ENCODE measurements around the gene DLG2.

The DLG2 gene

DNA sequence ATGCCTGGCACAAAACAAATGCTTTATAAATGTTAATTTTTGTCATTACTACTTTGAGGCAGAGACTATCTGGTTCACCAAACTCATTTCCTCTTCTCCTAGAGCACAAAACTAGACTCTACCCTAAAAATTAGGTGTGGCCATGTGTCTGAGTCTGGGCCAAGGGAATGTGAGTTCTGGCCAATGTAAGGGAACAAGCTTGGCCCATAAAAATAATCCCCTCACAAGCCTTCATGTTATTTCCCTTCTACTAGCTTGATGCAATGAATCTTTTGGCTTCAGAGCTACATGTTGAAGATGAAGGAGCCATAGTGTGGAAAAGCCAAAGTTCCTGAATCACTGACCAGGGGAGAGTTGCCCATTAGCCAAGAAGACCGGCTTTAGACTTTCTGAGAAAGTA lies 1934.5 kb downstream of the DLG2 start:
- TF ChIP-seq, protein P1, sequence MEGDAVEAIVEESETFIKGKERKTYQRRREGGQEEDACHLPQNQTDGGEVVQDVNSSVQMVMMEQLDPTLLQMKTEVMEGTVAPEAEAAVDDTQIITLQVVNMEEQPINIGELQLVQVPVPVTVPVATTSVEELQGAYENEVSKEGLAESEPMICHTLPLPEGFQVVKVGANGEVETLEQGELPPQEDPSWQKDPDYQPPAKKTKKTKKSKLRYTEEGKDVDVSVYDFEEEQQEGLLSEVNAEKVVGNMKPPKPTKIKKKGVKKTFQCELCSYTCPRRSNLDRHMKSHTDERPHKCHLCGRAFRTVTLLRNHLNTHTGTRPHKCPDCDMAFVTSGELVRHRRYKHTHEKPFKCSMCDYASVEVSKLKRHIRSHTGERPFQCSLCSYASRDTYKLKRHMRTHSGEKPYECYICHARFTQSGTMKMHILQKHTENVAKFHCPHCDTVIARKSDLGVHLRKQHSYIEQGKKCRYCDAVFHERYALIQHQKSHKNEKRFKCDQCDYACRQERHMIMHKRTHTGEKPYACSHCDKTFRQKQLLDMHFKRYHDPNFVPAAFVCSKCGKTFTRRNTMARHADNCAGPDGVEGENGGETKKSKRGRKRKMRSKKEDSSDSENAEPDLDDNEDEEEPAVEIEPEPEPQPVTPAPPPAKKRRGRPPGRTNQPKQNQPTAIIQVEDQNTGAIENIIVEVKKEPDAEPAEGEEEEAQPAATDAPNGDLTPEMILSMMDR (conservative IDR thresholded peaks at IDR 0.05; ENCODE audit: low read depth, low read length): no peak
- DNase-seq (ENCODE audit: low read depth): no peak
- H3K4me3 ChIP-seq (ENCODE audit: low read depth, low read length): no peak overlapping the region

DNA sequence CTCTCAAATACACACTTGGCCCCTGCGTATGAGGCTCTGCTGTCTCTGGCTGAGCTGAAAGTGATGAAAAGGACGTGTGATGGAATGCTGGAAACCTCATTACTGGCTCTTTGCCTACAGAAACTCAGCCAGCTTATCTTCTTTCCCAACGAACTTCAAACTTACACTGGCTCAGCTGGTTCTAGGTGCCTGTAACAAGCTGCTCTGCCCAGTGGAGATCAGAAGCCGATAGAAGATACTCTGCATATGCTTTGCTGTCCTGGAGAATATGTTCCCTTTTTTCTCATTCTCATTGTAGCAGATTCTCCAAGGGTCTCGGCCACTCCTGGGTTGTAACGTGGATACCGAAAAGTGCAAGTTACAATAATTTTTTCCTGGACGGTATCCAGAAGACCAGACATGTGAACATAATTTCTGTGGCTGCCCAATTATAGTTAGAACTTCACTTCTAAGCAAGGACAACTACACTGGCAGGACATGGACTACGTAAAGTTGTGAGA lies 1935.6 kb downstream of the DLG2 start:
- H3K4me3 ChIP-seq (ENCODE audit: low read depth, low read length): no peak overlapping the region
- TF ChIP-seq, protein P1 (conservative IDR thresholded peaks at IDR 0.05; ENCODE audit: low read depth, low read length): no peak
- peak; percentile 76 for DNase-seq (ENCODE audit: low read depth)

DNA sequence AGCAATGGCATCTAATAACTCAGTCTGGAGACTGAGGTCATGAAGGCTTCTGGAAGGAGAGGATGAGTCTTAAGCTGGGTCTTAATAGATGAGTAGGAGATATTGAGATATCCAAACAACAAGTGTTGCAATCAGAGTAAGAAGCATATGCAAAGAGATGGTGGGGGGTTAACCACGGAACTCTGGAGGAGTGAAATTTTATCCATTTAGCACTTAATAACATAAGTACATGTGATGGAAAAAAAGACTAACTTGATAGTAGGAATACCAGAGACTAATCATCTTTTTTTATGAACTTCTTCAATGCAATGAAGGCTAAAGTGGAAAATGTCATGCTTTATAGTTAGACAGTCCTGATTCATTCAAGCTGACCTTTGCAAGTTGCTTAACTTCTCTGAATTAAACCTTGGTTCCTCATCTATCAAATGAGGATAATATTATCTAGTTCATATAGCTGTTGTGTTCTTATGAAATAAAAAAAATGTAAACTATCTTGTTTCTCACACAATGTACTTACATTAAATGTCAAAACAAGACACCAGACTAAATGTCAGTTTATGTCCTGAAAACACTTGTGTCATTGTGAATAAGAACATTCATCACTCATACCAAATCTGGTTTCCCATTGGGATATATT lies 1937.9 kb downstream of the DLG2 start:
- DNase-seq (ENCODE audit: low read depth): peak; percentile 16
- TF ChIP-seq, protein P1 (conservative IDR thresholded peaks at IDR 0.05; ENCODE audit: low read depth, low read length): no peak
- H3K4me3 ChIP-seq (ENCODE audit: low read depth, low read length): no peak overlapping the region

- no peak overlapping the region for H3K4me3 ChIP-seq (ENCODE audit: low read depth, low read length)
- TF ChIP-seq, protein P1 (conservative IDR thresholded peaks at IDR 0.05; ENCODE audit: low read depth, low read length): no peak
- DNase-seq (ENCODE audit: low read depth): no peak
Measured at GRCh38 chr11:83687787-83688186, 1939.4 kb downstream of the DLG2 start.

DNA sequence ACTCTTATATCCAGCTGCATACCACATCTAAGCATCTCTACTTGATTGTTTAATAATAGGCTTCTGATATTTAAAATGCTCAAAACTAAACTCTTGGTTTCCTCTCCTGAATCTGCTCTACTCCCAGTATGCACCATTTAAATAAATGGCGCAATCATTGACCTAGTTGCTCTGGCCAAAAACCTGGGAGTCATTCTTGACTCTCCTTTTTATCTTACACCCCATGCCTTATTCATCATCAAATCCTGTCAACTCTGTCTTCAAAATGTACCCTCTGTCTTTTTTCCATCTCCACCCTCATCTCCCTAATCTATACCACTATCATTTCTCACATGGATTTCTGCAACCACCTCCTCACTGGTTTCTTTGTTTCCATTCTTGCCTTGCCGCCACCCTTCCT lies 1941.4 kb downstream of the DLG2 start:
- no peak overlapping the region for H3K4me3 ChIP-seq (ENCODE audit: low read depth, low read length)
- no peak for DNase-seq (ENCODE audit: low read depth)
- TF ChIP-seq, protein P1 (conservative IDR thresholded peaks at IDR 0.05; ENCODE audit: low read depth, low read length): no peak

DNA sequence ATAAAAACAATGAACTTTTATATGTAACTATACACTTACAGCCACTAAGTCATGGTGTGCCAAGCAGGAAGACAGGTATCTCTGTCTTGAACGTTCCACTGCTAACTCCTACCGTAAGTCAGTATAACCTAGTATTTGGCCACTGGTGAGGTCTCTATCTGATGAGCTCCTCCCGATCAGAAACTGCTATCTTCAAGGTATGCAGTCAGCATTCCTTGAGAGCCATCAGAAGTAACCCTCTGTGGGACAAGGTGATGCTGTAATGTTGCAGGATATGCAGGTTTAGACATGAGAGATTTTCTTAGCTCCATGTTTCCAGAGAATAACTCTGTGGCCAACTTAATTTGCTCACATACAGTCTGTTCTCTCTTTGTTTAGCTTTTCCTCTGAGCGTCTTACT lies 1943.1 kb downstream of the DLG2 start:
- TF ChIP-seq, protein P1 (conservative IDR thresholded peaks at IDR 0.05; ENCODE audit: low read depth, low read length): no peak

GRCh38 chr11:83682611-83682973 lies 1944.6 kb downstream of the DLG2 start:
- TF ChIP-seq, protein P1 (conservative IDR thresholded peaks at IDR 0.05; ENCODE audit: low read depth, low read length): no peak

More for the DNA sequence above, 1943.1 kb downstream of the DLG2 start:
- H3K4me3 ChIP-seq (ENCODE audit: low read depth, low read length): no peak overlapping the region
- DNase-seq (ENCODE audit: low read depth): no peak

More at GRCh38 chr11:83682611-83682973, 1944.6 kb downstream of the DLG2 start:
- no peak overlapping the region for H3K4me3 ChIP-seq (ENCODE audit: low read depth, low read length)
- DNase-seq (ENCODE audit: low read depth): no peak

All from choroid plexus epithelial cell (primary cell).